ENCODE measurements around the gene TIE1. TPM values are rescaled to one million over a fixed set of nuclear protein-coding genes. Genes with fewer than 3 reads are reported as not detected.
A peak's percentile ranks its signal among the peaks of the same experiment; 100 is the strongest.

Gene TIE1
- total RNA-seq, 1 experiment from 2014 or later, result not detected

DNA sequence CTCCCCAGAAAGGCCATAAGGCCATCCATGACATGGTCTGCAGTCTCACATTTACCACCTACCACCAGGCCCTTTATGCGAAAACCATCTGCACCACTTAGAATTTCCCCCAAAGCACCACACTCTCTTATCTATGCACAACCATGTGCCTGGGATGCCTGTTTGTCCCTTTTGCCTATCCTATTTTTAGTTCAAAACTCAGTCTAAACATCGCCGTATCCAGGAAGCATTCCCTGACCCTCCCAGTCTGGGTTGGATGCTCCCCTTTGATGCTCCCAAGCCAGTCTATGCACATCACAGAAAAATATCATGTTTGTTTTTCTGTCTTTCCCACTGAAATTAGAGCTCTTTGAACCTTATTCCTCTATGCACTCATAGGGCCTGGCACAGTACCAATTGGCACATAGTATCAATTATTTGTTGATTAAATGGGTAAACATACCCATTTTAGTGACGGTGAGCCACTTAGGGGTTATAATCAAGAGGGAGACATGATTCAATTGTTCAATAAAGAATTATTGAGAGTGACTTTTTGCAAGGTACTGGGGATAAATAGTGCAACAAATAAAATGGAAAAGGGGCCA lies 43.6 kb downstream of the TIE1 start:
- H3F3A ChIP-seq (ENCODE audit: insufficient read depth, low read depth), result peaks cover 50% of the 10 kb centered on the region
- H3K36me3 ChIP-seq (ENCODE audit: low read depth), result no peaks in the 10 kb centered on the region
- H4K20me1 ChIP-seq (ENCODE audit: insufficient read depth), result no peaks in the 10 kb centered on the region
- peak overlapping the region; percentile 62 for H3K27ac ChIP-seq
- H3K79me2 ChIP-seq (ENCODE audit: low read depth), result no peaks in the 10 kb centered on the region
- H3K4me2 ChIP-seq, result peak overlapping the region; percentile 56
- TF ChIP-seq EZH2 (IDR thresholded peaks at IDR 0.05; ENCODE audit: low read depth), result no peak
- TF ChIP-seq, protein P1, sequence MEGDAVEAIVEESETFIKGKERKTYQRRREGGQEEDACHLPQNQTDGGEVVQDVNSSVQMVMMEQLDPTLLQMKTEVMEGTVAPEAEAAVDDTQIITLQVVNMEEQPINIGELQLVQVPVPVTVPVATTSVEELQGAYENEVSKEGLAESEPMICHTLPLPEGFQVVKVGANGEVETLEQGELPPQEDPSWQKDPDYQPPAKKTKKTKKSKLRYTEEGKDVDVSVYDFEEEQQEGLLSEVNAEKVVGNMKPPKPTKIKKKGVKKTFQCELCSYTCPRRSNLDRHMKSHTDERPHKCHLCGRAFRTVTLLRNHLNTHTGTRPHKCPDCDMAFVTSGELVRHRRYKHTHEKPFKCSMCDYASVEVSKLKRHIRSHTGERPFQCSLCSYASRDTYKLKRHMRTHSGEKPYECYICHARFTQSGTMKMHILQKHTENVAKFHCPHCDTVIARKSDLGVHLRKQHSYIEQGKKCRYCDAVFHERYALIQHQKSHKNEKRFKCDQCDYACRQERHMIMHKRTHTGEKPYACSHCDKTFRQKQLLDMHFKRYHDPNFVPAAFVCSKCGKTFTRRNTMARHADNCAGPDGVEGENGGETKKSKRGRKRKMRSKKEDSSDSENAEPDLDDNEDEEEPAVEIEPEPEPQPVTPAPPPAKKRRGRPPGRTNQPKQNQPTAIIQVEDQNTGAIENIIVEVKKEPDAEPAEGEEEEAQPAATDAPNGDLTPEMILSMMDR (conservative IDR thresholded peaks at IDR 0.05), result no peak
- POLR2A ChIA-PET (ENCODE audit: unreplicated experiment), result interaction anchor here (0.6 kb wide), 3 partner anchors 14 to 574 kb away, joined by 4 to 12 read pairs (median 5); partner anchors contain the start of gene CDC20
- CTCF ChIA-PET, result interaction anchor here (0.6 kb wide), 1 partner anchor 306 kb away, joined by 3 read pairs; the partner anchor contains the start of gene KDM4A
- peaks cover 55% of the 10 kb centered on the region for H3K4me1 ChIP-seq (replicated peaks; ENCODE audit: insufficient read depth)
- intact Hi-C loops (cut with micrococcal nuclease; ENCODE audit: unreplicated experiment), result no loop called here
- no peaks in the 10 kb centered on the region for H3K27me3 ChIP-seq (ENCODE audit: insufficient read depth, low read depth)
- H3K9me3 ChIP-seq (ENCODE audit: insufficient read depth, low read depth), result no peaks in the 10 kb centered on the region
- no TSS peak for BruUV-seq (replicated peaks)
- no peak overlapping the region for H2AFZ ChIP-seq
- DNase-seq, result no peak
- H3K4me3 ChIP-seq, result no peak overlapping the region
- no peaks in the 10 kb centered on the region for H3K9me2 ChIP-seq (ENCODE audit: insufficient read depth)

DNA sequence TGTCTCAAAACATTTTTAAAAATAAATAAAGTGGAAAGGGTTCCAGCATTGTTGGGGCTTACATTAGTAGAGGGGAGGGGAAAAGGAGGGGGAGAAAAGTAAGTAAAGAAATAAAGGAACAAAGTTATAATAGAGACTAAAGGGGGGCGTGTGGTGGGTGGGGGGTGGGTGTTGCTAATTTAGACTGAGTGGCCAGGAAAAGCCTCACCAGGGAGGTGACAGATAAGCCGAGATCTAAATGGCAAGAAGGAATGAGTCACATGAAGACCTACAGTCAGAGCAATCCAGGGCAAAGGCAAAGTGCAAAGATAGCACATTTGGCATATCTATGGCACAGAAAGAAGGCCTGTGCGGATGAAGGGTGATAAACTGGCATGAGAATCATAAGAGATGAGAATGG lies 44.3 kb downstream of the TIE1 start:
- intact Hi-C loops (cut with micrococcal nuclease; ENCODE audit: unreplicated experiment), result no loop called here
- H3K4me3 ChIP-seq, result no peak overlapping the region
- peaks cover 58% of the 10 kb centered on the region for H3F3A ChIP-seq (ENCODE audit: insufficient read depth, low read depth)
- peak overlapping the region; percentile 62 for H3K27ac ChIP-seq
- no peaks in the 10 kb centered on the region for H3K9me3 ChIP-seq (ENCODE audit: insufficient read depth, low read depth)
- no TSS peak for BruUV-seq (replicated peaks)
- no peaks in the 10 kb centered on the region for H3K79me2 ChIP-seq (ENCODE audit: low read depth)
- peak overlapping the region; percentile 56 for H3K4me2 ChIP-seq
- ChIA-PET POLR2A (ENCODE audit: unreplicated experiment) (no interaction called here), CTCF (no interaction called here)
- H3K36me3 ChIP-seq (ENCODE audit: low read depth), result no peaks in the 10 kb centered on the region
- H3K4me1 ChIP-seq (replicated peaks; ENCODE audit: insufficient read depth), result peaks cover 62% of the 10 kb centered on the region
- H3K27me3 ChIP-seq (ENCODE audit: insufficient read depth, low read depth), result no peaks in the 10 kb centered on the region
- H3K9me2 ChIP-seq (ENCODE audit: insufficient read depth), result no peaks in the 10 kb centered on the region
- no peak for TF ChIP-seq EZH2 (IDR thresholded peaks at IDR 0.05; ENCODE audit: low read depth)
- TF ChIP-seq, protein P1 (conservative IDR thresholded peaks at IDR 0.05), result no peak
- H2AFZ ChIP-seq, result no peak overlapping the region
- DNase-seq, result peak in 1 of 2 experiments; percentile 70
- H4K20me1 ChIP-seq (ENCODE audit: insufficient read depth), result no peaks in the 10 kb centered on the region

DNA sequence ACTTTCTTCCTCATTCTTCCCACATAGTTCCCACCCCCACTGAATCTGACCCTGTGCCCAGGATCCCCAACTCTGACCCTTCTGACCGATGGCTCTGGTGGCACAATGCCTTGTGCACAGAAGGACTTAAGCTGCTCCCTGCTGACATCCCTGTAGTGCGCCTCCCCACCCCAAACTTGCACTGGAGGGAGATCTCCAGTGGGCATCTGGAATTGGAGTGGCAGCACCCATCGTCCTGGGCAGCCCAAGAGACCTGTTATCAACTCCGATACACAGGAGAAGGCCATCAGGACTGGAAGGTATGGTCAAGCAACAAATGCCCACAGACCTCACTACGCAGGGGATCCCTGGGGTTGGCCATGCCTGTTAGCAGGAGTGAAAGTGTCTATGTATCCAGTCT lies 45.9 kb downstream of the TIE1 start:
- no peak for DNase-seq
- POLR2A ChIA-PET (ENCODE audit: unreplicated experiment), result interaction anchor here (0.6 kb wide), 1 partner anchor 78 kb away, joined by 5 read pairs; no protein-coding TSS in a partner anchor
- H3K9me2 ChIP-seq (ENCODE audit: insufficient read depth), result no peaks in the 10 kb centered on the region
- peaks cover 65% of the 10 kb centered on the region for H3K4me1 ChIP-seq (replicated peaks; ENCODE audit: insufficient read depth)
- no peak overlapping the region for H3K4me3 ChIP-seq
- CTCF ChIA-PET, result no interaction called here
- no peak for TF ChIP-seq EZH2 (IDR thresholded peaks at IDR 0.05; ENCODE audit: low read depth)
- TF ChIP-seq, protein P1 (conservative IDR thresholded peaks at IDR 0.05), result no peak
- no peak overlapping the region for H3K27ac ChIP-seq
- no peaks in the 10 kb centered on the region for H3K27me3 ChIP-seq (ENCODE audit: insufficient read depth, low read depth)
- H3K9me3 ChIP-seq (ENCODE audit: insufficient read depth, low read depth), result no peaks in the 10 kb centered on the region
- intact Hi-C loops (cut with micrococcal nuclease; ENCODE audit: unreplicated experiment), result no loop called here
- H2AFZ ChIP-seq, result no peak overlapping the region
- H3F3A ChIP-seq (ENCODE audit: insufficient read depth, low read depth), result peaks cover 66% of the 10 kb centered on the region
- H3K4me2 ChIP-seq, result no peak overlapping the region
- no peaks in the 10 kb centered on the region for H3K79me2 ChIP-seq (ENCODE audit: low read depth)
- H4K20me1 ChIP-seq (ENCODE audit: insufficient read depth), result no peaks in the 10 kb centered on the region
- BruUV-seq (replicated peaks), result no TSS peak
- H3K36me3 ChIP-seq (ENCODE audit: low read depth), result no peaks in the 10 kb centered on the region
